GM23338 (cell line): ENCODE measurements around the gene PDE4D. TPM values are rescaled to one million over a fixed set of nuclear protein-coding genes. Genes with fewer than 3 reads are reported as not detected.

ENCODE experiments used
- ATAC-seq: fragments of 200-7000 bp; cut with Tn5 transposase; 3 replicates; pipeline ENCODE4 v1.9.1; 2020
- DNase-seq: peaks from one replicate; pipeline ENCODE4 v3.0.0-alpha.2; 2015; ENCODE audit warnings: low spot score
- H2AFZ ChIP-seq: fragments of 200-600 bp; sonication (generic); 2 replicates; pipeline ENCODE4 v1.8.0; 2016; ENCODE audit warnings: antibody characterized with exemption, mild to moderate bottlenecking, moderate library complexity
- H3F3A ChIP-seq: fragments of 200-600 bp; sonication (generic); replicated peaks from 2 replicates; pipeline ENCODE4 v1.8.0; 2017; ENCODE audit warnings: antibody characterized with exemption, mixed run types, low read depth
- H3K27ac ChIP-seq: fragments of 200-600 bp; sonication (generic); 2 replicates; pipeline ENCODE4 v1.6.1; 2016; ENCODE audit warnings: low read depth
- H3K27me3 ChIP-seq: fragments of 200-600 bp; sonication (generic); 2 replicates; pipeline ENCODE4 v1.8.0; 2016; ENCODE audit warnings: mild to moderate bottlenecking, mixed run types, moderate library complexity; ENCODE audit not compliant: insufficient read depth
- H3K36me3 ChIP-seq: fragments of 200-600 bp; sonication (generic); 2 replicates; pipeline ENCODE4 v1.8.0; 2016; ENCODE audit warnings: mild to moderate bottlenecking; ENCODE audit not compliant: insufficient read depth
- H3K4me1 ChIP-seq: fragments of 200-600 bp; sonication (generic); 2 replicates; pipeline ENCODE4 v1.8.0; 2016; ENCODE audit warnings: mild to moderate bottlenecking, moderate library complexity; ENCODE audit not compliant: insufficient read depth
- H3K4me2 ChIP-seq: fragments of 200-600 bp; sonication (generic); 2 replicates; pipeline ENCODE4 v1.7.1; 2017; ENCODE audit warnings: mixed run types
- H3K4me3 ChIP-seq: fragments of 200-600 bp; sonication (generic); 2 replicates; pipeline ENCODE4 v1.6.1; 2016; ENCODE audit warnings: mixed run types
- H3K79me2 ChIP-seq: fragments of 200-600 bp; sonication (generic); replicated peaks from 2 replicates; pipeline ENCODE4 v1.8.0; 2017; ENCODE audit warnings: mild to moderate bottlenecking; ENCODE audit not compliant: insufficient read depth
- H3K9me2 ChIP-seq: fragments of 200-600 bp; sonication (generic); 2 replicates; pipeline ENCODE4 v1.8.0; 2017; ENCODE audit not compliant: insufficient read depth
- H4K20me1 ChIP-seq: fragments of 200-600 bp; sonication (generic); replicated peaks from 2 replicates; pipeline ENCODE4 v1.8.0; 2017; ENCODE audit warnings: mild to moderate bottlenecking; ENCODE audit not compliant: insufficient read depth
- H3K27ac Mint-ChIP-seq: 2 replicates; pipeline ENCODE4 v1.8.0; 2020; ENCODE audit warnings: inconsistent platforms, mild to moderate bottlenecking, moderate library complexity, mixed read lengths
- H3K27me3 Mint-ChIP-seq: 3 replicates; pipeline ENCODE4 v1.8.0; 2022; ENCODE audit warnings: low read depth, mild to moderate bottlenecking, moderate library complexity, mixed read lengths, inconsistent platforms; ENCODE audit not compliant: insufficient read depth, poor library complexity
- H3K36me3 Mint-ChIP-seq: 3 replicates; pipeline ENCODE4 v1.8.0; 2021; ENCODE audit warnings: low read depth, mild to moderate bottlenecking, inconsistent platforms, moderate library complexity, mixed read lengths
- H3K4me1 Mint-ChIP-seq: 3 replicates; pipeline ENCODE4 v1.8.0; 2020; ENCODE audit warnings: mild to moderate bottlenecking, inconsistent platforms, mixed read lengths
- H3K4me3 Mint-ChIP-seq: 3 replicates; pipeline ENCODE4 v1.8.0; 2021; ENCODE audit warnings: moderate library complexity, mild to moderate bottlenecking, inconsistent platforms, mixed read lengths
- H3K9me3 Mint-ChIP-seq: 3 replicates; pipeline ENCODE4 v1.8.0; 2020; ENCODE audit warnings: moderate library complexity, mild to moderate bottlenecking, inconsistent platforms, mixed read lengths
- EZH2 ChIP-seq: fragments of 200-600 bp; sonication (generic); IDR thresholded peaks from one replicate; pipeline ENCODE4 v1.8.0; 2017; ENCODE audit warnings: antibody characterized with exemption, mild to moderate bottlenecking, low read depth; ENCODE audit not compliant: unreplicated experiment
- EZH2phosphoT487 ChIP-seq: fragments of 200-600 bp; sonication (generic); IDR thresholded peaks from one replicate; pipeline ENCODE4 v1.8.1; 2018; ENCODE audit warnings: antibody characterized with exemption; ENCODE audit not compliant: unreplicated experiment
- JUNB ChIP-seq: IDR thresholded peaks from one replicate; pipeline ENCODE4 v1.6.1; 2016; ENCODE audit warnings: antibody characterized with exemption; ENCODE audit not compliant: unreplicated experiment
- NANOG ChIP-seq: IDR thresholded peaks from 2 replicates; pipeline ENCODE4 v1.6.1; 2016; ENCODE audit warnings: antibody characterized with exemption, borderline replicate concordance
- STAT1 ChIP-seq: IDR thresholded peaks from one replicate; pipeline ENCODE4 v1.6.1; 2016; ENCODE audit warnings: antibody characterized with exemption; ENCODE audit not compliant: unreplicated experiment
- ZNF114 ChIP-seq: fragments of 250-450 bp; sonication (Bioruptor Pico); IDR thresholded peaks from 2 replicates; pipeline ENCODE4 v1.5.0; 2020; ENCODE audit warnings: mild to moderate bottlenecking, moderate library complexity
- ZNF331 ChIP-seq: fragments of 250-450 bp; sonication (Bioruptor Pico); IDR thresholded peaks from 2 replicates; pipeline ENCODE4 v1.5.0; 2020; ENCODE audit warnings: low read depth, mild to moderate bottlenecking, moderate library complexity
- polyA plus RNA-seq: library from polyadenylated mRNA; unstranded; fragments of >200 nt; fragmentation: Nextera tagmentation; extraction: Ambion mirVana; gene quantifications from 2 replicates; pipeline ENCODE4 v1.2.1, GENCODE V29; 2016
- total RNA-seq: library from RNA; depleted of rRNA; stranded (reverse); fragments of >200 nt; shearing (Covaris generic); gene quantifications from 2 replicates; pipeline ENCODE4 v1.2.3, GENCODE V29; 2014
- TF ChIP-seq, protein P1 (sequence below): fragments of 250-450 bp; sonication (Bioruptor Pico); IDR thresholded peaks from 2 replicates; pipeline ENCODE4 v1.5.0; 2020; ENCODE audit warnings: mild to moderate bottlenecking, moderate library complexity
- TF ChIP-seq, protein P2 (sequence below), 2 experiments: fragments of 200-600 bp in 1 of 2; sonication (generic) in 1 of 2; conservative IDR thresholded peaks; 2 replicates each; pipeline versions ENCODE4 v1.5.1 to v1.6.1; 2016 to 2017; ENCODE audit warnings: antibody characterized with exemption in 2 of 2, low read depth in 2 of 2, mild to moderate bottlenecking in 2 of 2, moderate library complexity in 1 of 2

The PDE4D gene
- total and polyA plus RNA-seq, 2 experiments from 2014 or later = 2.1 to 4.7 TPM

DNA sequence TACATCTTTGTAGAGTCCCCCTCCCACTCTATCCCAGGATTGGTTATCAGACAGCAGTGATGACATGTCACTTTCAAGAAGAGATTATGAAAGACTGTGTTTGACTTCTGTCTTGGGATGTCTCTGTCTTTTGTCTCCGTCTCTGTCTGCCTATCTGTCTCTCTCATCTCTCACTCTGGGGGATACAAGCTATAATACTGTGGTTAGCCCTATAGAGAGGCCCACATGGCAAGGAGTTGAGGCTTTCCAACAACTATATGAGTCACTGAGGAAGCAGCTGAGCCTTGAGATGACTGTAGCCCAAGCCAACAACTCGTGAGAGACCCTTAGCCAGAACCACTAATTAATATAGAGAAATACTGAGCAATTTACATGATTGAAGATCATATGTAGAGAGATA lies 284.8 kb downstream of the PDE4D start (continued):
- TF ChIP-seq, protein P1, sequence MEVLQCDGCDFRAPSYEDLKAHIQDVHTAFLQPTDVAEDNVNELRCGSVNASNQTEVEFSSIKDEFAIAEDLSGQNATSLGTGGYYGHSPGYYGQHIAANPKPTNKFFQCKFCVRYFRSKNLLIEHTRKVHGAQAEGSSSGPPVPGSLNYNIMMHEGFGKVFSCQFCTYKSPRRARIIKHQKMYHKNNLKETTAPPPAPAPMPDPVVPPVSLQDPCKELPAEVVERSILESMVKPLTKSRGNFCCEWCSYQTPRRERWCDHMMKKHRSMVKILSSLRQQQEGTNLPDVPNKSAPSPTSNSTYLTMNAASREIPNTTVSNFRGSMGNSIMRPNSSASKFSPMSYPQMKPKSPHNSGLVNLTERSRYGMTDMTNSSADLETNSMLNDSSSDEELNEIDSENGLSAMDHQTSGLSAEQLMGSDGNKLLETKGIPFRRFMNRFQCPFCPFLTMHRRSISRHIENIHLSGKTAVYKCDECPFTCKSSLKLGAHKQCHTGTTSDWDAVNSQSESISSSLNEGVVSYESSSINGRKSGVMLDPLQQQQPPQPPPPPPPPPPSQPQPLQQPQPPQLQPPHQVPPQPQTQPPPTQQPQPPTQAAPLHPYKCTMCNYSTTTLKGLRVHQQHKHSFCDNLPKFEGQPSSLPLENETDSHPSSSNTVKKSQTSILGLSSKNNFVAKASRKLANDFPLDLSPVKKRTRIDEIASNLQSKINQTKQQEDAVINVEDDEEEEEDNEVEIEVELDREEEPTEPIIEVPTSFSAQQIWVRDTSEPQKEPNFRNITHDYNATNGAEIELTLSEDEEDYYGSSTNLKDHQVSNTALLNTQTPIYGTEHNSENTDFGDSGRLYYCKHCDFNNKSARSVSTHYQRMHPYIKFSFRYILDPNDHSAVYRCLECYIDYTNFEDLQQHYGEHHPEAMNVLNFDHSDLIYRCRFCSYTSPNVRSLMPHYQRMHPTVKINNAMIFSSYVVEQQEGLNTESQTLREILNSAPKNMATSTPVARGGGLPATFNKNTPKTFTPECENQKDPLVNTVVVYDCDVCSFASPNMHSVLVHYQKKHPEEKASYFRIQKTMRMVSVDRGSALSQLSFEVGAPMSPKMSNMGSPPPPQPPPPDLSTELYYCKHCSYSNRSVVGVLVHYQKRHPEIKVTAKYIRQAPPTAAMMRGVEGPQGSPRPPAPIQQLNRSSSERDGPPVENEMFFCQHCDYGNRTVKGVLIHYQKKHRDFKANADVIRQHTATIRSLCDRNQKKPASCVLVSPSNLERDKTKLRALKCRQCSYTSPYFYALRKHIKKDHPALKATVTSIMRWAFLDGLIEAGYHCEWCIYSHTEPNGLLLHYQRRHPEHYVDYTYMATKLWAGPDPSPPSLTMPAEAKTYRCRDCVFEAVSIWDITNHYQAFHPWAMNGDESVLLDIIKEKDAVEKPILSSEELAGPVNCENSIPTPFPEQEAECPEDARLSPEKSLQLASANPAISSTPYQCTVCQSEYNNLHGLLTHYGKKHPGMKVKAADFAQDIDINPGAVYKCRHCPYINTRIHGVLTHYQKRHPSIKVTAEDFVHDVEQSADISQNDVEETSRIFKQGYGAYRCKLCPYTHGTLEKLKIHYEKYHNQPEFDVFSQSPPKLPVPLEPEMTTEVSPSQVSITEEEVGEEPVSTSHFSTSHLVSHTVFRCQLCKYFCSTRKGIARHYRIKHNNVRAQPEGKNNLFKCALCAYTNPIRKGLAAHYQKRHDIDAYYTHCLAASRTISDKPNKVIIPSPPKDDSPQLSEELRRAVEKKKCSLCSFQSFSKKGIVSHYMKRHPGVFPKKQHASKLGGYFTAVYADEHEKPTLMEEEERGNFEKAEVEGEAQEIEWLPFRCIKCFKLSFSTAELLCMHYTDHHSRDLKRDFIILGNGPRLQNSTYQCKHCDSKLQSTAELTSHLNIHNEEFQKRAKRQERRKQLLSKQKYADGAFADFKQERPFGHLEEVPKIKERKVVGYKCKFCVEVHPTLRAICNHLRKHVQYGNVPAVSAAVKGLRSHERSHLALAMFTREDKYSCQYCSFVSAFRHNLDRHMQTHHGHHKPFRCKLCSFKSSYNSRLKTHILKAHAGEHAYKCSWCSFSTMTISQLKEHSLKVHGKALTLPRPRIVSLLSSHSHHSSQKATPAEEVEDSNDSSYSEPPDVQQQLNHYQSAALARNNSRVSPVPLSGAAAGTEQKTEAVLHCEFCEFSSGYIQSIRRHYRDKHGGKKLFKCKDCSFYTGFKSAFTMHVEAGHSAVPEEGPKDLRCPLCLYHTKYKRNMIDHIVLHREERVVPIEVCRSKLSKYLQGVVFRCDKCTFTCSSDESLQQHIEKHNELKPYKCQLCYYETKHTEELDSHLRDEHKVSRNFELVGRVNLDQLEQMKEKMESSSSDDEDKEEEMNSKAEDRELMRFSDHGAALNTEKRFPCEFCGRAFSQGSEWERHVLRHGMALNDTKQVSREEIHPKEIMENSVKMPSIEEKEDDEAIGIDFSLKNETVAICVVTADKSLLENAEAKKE (CRISPR knock-in tag) = no peak
- TF ChIP-seq NANOG = no peak
- no peak for TF ChIP-seq STAT1
- TF ChIP-seq ZNF114 (CRISPR knock-in tag) = no peak
- no peak for TF ChIP-seq JUNB

DNA sequence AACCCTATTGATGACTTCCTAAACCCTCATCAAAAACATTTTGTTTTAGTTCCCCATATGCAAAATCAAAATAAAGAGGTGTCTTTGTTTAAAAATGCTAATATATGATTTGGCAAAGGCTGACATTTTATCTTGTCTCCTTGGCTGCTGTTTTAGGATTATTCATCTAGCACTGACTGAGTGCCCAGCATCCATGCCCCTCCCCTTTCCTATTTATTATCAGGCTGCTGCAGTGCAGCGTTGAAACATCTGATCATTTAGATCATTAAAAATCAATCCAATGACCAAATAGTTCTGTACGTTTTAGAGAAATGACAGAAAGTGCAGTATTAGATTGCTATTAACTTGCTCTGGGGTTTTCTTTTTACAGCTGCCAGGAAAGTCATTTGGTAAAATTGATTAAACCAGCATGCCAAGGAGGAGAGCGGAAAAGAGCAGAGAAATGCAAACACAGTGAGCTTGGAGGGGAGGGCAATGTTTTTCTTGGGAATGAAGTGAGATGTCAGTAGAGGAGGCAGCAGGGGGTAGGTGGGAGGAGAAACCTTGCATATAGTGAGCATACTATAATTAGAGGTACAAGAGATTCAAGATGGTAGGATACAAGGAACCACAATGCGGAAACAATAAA lies 286.3 kb downstream of the PDE4D start:
- Histone ChIP-seq H3K79me2 (no peaks in the 10 kb centered on the region), H3K27me3 (no peaks in the 10 kb centered on the region), H3K9me2 (no peaks in the 10 kb centered on the region), H3K4me1 (peaks cover 28% of the 10 kb centered on the region), H3K4me2 (peak overlapping the region; percentile 59), H3F3A (no peaks in the 10 kb centered on the region), H3K27ac (no peak overlapping the region), H4K20me1 (no peaks in the 10 kb centered on the region), H3K4me3 (no peak overlapping the region), H2AFZ (peak overlapping the region; percentile 0; the same call in 1 of the 2 replicates), H3K36me3 (no peaks in the 10 kb centered on the region)
- no peaks in the 10 kb centered on the region for H3K27me3 Mint-ChIP-seq
- no peaks in the 10 kb centered on the region for H3K9me3 Mint-ChIP-seq
- ATAC-seq = no peak; the same call in 2 of the 3 replicates
- peaks cover 33% of the 10 kb centered on the region for H3K4me1 Mint-ChIP-seq
- H3K36me3 Mint-ChIP-seq = no peaks in the 10 kb centered on the region
- DNase-seq = peak; percentile 16
- H3K27ac Mint-ChIP-seq = peak overlapping the region; percentile 20
- no peak overlapping the region for H3K4me3 Mint-ChIP-seq
- no peak for TF ChIP-seq EZH2
- TF ChIP-seq, protein P2, sequence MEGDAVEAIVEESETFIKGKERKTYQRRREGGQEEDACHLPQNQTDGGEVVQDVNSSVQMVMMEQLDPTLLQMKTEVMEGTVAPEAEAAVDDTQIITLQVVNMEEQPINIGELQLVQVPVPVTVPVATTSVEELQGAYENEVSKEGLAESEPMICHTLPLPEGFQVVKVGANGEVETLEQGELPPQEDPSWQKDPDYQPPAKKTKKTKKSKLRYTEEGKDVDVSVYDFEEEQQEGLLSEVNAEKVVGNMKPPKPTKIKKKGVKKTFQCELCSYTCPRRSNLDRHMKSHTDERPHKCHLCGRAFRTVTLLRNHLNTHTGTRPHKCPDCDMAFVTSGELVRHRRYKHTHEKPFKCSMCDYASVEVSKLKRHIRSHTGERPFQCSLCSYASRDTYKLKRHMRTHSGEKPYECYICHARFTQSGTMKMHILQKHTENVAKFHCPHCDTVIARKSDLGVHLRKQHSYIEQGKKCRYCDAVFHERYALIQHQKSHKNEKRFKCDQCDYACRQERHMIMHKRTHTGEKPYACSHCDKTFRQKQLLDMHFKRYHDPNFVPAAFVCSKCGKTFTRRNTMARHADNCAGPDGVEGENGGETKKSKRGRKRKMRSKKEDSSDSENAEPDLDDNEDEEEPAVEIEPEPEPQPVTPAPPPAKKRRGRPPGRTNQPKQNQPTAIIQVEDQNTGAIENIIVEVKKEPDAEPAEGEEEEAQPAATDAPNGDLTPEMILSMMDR (conservative IDR thresholded peaks at IDR 0.05; ENCODE audit: low read depth in 2 of 2) = no peak
- TF ChIP-seq JUNB = no peak
- no peak for TF ChIP-seq NANOG
- TF ChIP-seq EZH2phosphoT487 = no peak
- TF ChIP-seq ZNF114 (CRISPR knock-in tag) = no peak
- no peak for TF ChIP-seq ZNF331 (CRISPR knock-in tag)
